ENCODE data around the gene C8G. TPM values are rescaled to one million over a fixed set of nuclear protein-coding genes. Genes with fewer than 3 reads are reported as not detected.

Gene C8G
- total and polyA plus RNA-seq, 2 of the 4 experiments (the other 2 are of a cell fraction): 0.80 TPM; not detected in 1

DNA sequence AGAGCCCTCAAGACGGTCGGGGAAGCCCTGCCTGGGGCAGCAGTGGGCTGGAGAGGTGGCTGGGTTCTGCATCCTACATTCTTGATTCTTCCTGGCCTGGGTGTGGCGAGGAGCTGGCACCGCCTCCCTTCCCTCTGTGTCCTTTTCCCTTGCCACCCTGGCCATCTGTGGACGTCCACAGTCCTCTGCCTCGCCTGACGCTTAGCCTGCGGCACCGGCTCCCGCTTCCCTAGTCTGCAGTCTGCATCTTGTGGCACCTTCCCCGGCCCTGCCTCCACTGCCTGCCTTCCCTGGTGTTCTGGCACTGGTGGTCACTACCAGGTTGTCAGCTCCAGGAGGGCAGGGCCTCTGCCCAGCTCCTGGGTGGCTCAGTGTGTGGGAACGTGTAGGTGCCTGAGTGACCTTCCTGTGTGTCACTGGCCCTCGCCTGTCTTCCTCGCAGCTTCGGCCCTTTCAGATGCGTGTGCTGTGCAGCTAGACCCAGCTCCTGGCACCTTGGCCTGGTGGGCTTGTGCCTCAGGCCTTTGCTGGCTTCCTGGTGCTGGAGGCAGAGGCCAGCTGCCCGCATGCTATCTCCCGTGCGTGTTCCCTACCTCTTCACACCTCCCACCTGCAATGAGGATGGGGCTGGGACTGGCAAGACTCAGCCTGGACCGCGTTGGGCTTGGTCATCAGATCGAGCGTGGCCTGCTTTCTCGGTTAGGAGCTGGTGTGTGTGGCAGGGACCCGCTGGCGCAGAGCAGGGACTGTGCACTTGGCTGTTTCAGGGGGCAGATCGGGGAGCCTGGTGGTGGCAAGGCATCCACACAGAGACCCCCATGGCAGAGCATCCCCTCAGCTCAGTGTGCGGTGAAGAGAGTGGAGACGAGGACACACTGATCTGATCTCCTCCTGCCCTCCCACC lies 37.8 kb upstream of the C8G start:
- no peak overlapping the region for H4K5ac ChIP-seq (ENCODE audit: low read depth, low read length)
- no peak overlapping the region for H3K4me3 ChIP-seq (ENCODE audit: insufficient read depth, low read depth, low read length)
- H3K79me1 ChIP-seq (ENCODE audit: low read depth in 1 of 2, low read length in 2 of 2): peaks cover 6 to 26% of the 10 kb centered on the region in 2 experiments; a peak in 3 of 4 replicates
- H3K9ac ChIP-seq (ENCODE audit: low read depth, low read length): no peak overlapping the region
- H3K27me3 ChIP-seq (ENCODE audit: control insufficient read depth, insufficient read depth, low read length): no peaks in the 10 kb centered on the region
- H4K8ac ChIP-seq (ENCODE audit: low read depth in 2 of 2, low read length in 2 of 2): no peak overlapping the region
- dilution Hi-C loops (cut with HindIII; ENCODE audit: low sequenced_read_pairs, unreplicated experiment): no loop called here
- no peak overlapping the region for H3K14ac ChIP-seq (replicated peaks; ENCODE audit: low read depth, low read length)
- no peak overlapping the region for H2BK5ac ChIP-seq (ENCODE audit: low read depth, low read length, poor library complexity, severe bottlenecking)
- CTCF ChIA-PET: no interaction called here
- H3K23ac ChIP-seq (ENCODE audit: low read depth, low read length): no peak overlapping the region
- POLR2A ChIA-PET (ENCODE audit: unreplicated experiment): no interaction called here
- DNase-seq (no peak), ATAC-seq (ENCODE audit: low read depth) (no peak)
- H3K4me1 ChIP-seq (ENCODE audit: control insufficient read depth, insufficient read depth, low read length): peaks cover 3% of the 10 kb centered on the region; the same call in 1 of the 2 replicates
- no peak overlapping the region for H2BK15ac ChIP-seq (ENCODE audit: low read depth, low read length)
- H3K9me1 ChIP-seq (ENCODE audit: insufficient read depth, low read length): 0 out of 2 replicates have a peak, but pooled peaks cover 2% of the 10 kb centered on the region
- intact Hi-C loops (cut with micrococcal nuclease): no loop called here
- no TSS peak for BruUV-seq (replicated peaks)
- no peak overlapping the region for H3K27ac ChIP-seq (ENCODE audit: insufficient read depth, low read length)
- H4K20me1 ChIP-seq (ENCODE audit: insufficient read depth, low read length): no peaks in the 10 kb centered on the region
- H4K91ac ChIP-seq (ENCODE audit: insufficient read depth, low read depth, low read length): no peak overlapping the region
- H3K18ac ChIP-seq (ENCODE audit: low read depth, low read length): no peak overlapping the region
- no peak overlapping the region for H3K4ac ChIP-seq (ENCODE audit: low read depth, low read length)
- H3K9me3 ChIP-seq (ENCODE audit: control insufficient read depth, insufficient read depth, low read length): no peaks in the 10 kb centered on the region
- no peak overlapping the region for H3K56ac ChIP-seq (ENCODE audit: extremely low read depth, insufficient read depth, low read length)
- H2BK20ac ChIP-seq (ENCODE audit: low read depth, low read length): no peak overlapping the region
- no peak overlapping the region for H2AFZ ChIP-seq (replicated peaks; ENCODE audit: low read length, poor library complexity)
- peak overlapping the region; percentile 71 for H2AK9ac ChIP-seq (replicated peaks; ENCODE audit: low read depth, low read length, poor library complexity)
- peaks cover 25% of the 10 kb centered on the region for H3K36me3 ChIP-seq (ENCODE audit: control insufficient read depth, insufficient read depth, low read length)
- 96% methylated on average over 9 of the region's 29 CpGs; no CpG with 5 or more reads in 1 of the 2 experiments for WGBS, 2 experiments (ENCODE audit: extremely low coverage in 2 of 2, insufficient read length in 1 of 2)
- in situ Hi-C loops (cut with MboI; ENCODE audit: low sequenced_read_pairs): no loop called here
- H2BK120ac ChIP-seq (ENCODE audit: low read depth, low read length): no peak overlapping the region
- no peak overlapping the region for H2AK5ac ChIP-seq (ENCODE audit: low read depth, low read length)
- TF ChIP-seq MAFK (IDR thresholded peaks at IDR 0.05; ENCODE audit: low read depth, low read length): no peak
- H3K4me2 ChIP-seq (ENCODE audit: low read depth, low read length): no peak overlapping the region

Data from IMR-90 (cell line).